WTC11 (cell line): Measurements from ENCODE around the gene VSTM2B. TPM values are rescaled to one million over a fixed set of nuclear protein-coding genes. Genes with fewer than 3 reads are reported as not detected.

Experiments used
- ATAC-seq: fragments of 200-7000 bp; cut with Tn5 transposase; 2 replicates; pipeline ENCODE4 v1.10.0; 2021; ENCODE audit warnings: mild to moderate bottlenecking, moderate library complexity
- CTCF ChIA-PET: fragments of 300-600 bp; sonication (Branson Sonifier 250); formaldehyde crosslinking; loops from one replicate; lab custom pipeline; 2021; ENCODE audit warnings: antibody characterized with exemption; lab: Charles Lee
- POLR2A ChIA-PET: fragments of 350-600 bp; sonication (Branson Sonifier 250); formaldehyde crosslinking; loops from one replicate; lab custom pipeline; 2021; ENCODE audit warnings: antibody characterized with exemption; lab: Charles Lee
- DNase-seq: peaks from one replicate; pipeline ENCODE4 v3.0.0; 2021; ENCODE audit warnings: low spot score
- H3K27ac Mint-ChIP-seq: 2 replicates; pipeline ENCODE4 v1.8.0; 2021; ENCODE audit warnings: mixed read lengths
- H3K27me3 Mint-ChIP-seq: 2 replicates; pipeline ENCODE4 v1.8.0; 2021; ENCODE audit warnings: low read depth, mild to moderate bottlenecking, moderate library complexity, mixed read lengths
- H3K36me3 Mint-ChIP-seq: 2 replicates; pipeline ENCODE4 v1.8.0; 2021; ENCODE audit warnings: mixed read lengths
- H3K4me1 Mint-ChIP-seq: 2 replicates; pipeline ENCODE4 v1.8.0; 2022; ENCODE audit warnings: mixed read lengths
- H3K4me3 Mint-ChIP-seq: 2 replicates; pipeline ENCODE4 v1.8.0; 2021; ENCODE audit warnings: mild to moderate bottlenecking, moderate library complexity, mixed read lengths
- H3K9me3 Mint-ChIP-seq: 2 replicates; pipeline ENCODE4 v1.8.0; 2021; ENCODE audit warnings: mixed read lengths
- ATF1 ChIP-seq: sonication (generic); formaldehyde crosslinking; IDR thresholded peaks from 2 replicates; pipeline ENCODE4 v1.8.1; 2023; ENCODE audit warnings: mild to moderate bottlenecking, moderate library complexity, missing genetic modification reagents
- ATF6 ChIP-seq: sonication (generic); formaldehyde crosslinking; IDR thresholded peaks from 2 replicates; pipeline ENCODE4 v1.8.1; 2023; ENCODE audit warnings: mild to moderate bottlenecking, missing genetic modification reagents
- EMX1 ChIP-seq: fragments of 250-450 bp; sonication (Bioruptor Pico); IDR thresholded peaks from 2 replicates; pipeline ENCODE4 v1.8.0; 2021; ENCODE audit warnings: mild to moderate bottlenecking
- GABPB1 ChIP-seq: sonication (generic); formaldehyde crosslinking; IDR thresholded peaks from 2 replicates; pipeline ENCODE4 v1.8.1; 2023; ENCODE audit warnings: mild to moderate bottlenecking, missing genetic modification reagents
- GRHL2 ChIP-seq: fragments of 250-450 bp; sonication (Bioruptor Pico); IDR thresholded peaks from 2 replicates; pipeline ENCODE4 v1.8.0; 2022; ENCODE audit warnings: mild to moderate bottlenecking, moderate library complexity; ENCODE audit not compliant: insufficient replicate concordance, severe bottlenecking
- IRF2 ChIP-seq: sonication (generic); formaldehyde crosslinking; IDR thresholded peaks from 2 replicates; pipeline ENCODE4 v1.8.0; 2022; ENCODE audit warnings: low read depth, missing genetic modification reagents, borderline replicate concordance
- MLX ChIP-seq: sonication (generic); formaldehyde crosslinking; IDR thresholded peaks from 2 replicates; pipeline ENCODE4 v1.8.1; 2023; ENCODE audit warnings: mild to moderate bottlenecking, missing genetic modification reagents, moderate library complexity
- SOX15 ChIP-seq: fragments of 250-450 bp; sonication (Bioruptor Pico); IDR thresholded peaks from 2 replicates; pipeline ENCODE4 v1.9.0; 2021; ENCODE audit warnings: mild to moderate bottlenecking
- TEAD4 ChIP-seq: sonication (generic); formaldehyde crosslinking; IDR thresholded peaks from 2 replicates; pipeline ENCODE4 v1.8.0; 2022; ENCODE audit warnings: mild to moderate bottlenecking, missing genetic modification reagents
- USF1 ChIP-seq: sonication (generic); formaldehyde crosslinking; IDR thresholded peaks from 2 replicates; pipeline ENCODE4 v1.8.0; 2022; ENCODE audit warnings: mild to moderate bottlenecking, missing genetic modification reagents
- ZBTB21 ChIP-seq: sonication (generic); formaldehyde crosslinking; IDR thresholded peaks from 2 replicates; pipeline ENCODE4 v1.8.1; 2023; ENCODE audit warnings: mild to moderate bottlenecking, missing genetic modification reagents, borderline replicate concordance
- ZBTB43 ChIP-seq: sonication (generic); formaldehyde crosslinking; IDR thresholded peaks from 2 replicates; pipeline ENCODE4 v1.8.1; 2023; ENCODE audit warnings: mild to moderate bottlenecking, missing genetic modification reagents
- ZNF138 ChIP-seq: sonication (generic); formaldehyde crosslinking; conservative IDR thresholded peaks from 2 replicates; pipeline ENCODE4 v1.8.1; 2022; ENCODE audit warnings: mild to moderate bottlenecking, moderate library complexity, missing genetic modification reagents
- ZNF219 ChIP-seq: sonication (generic); formaldehyde crosslinking; IDR thresholded peaks from 2 replicates; pipeline ENCODE4 v1.8.0; 2023; ENCODE audit warnings: missing genetic modification reagents, mild to moderate bottlenecking, borderline replicate concordance
- ZNF232 ChIP-seq: sonication (generic); formaldehyde crosslinking; IDR thresholded peaks from 2 replicates; pipeline ENCODE4 v1.8.0; 2022; ENCODE audit warnings: mild to moderate bottlenecking, missing genetic modification reagents
- ZNF423 ChIP-seq: fragments of 250-450 bp; sonication (Bioruptor Pico); IDR thresholded peaks from 2 replicates; pipeline ENCODE4 v2.1.2; 2022; ENCODE audit warnings: mild to moderate bottlenecking, moderate library complexity
- ZSCAN18 ChIP-seq: fragments of 250-450 bp; sonication (Bioruptor Pico); IDR thresholded peaks from 2 replicates; pipeline ENCODE4 v2.1.2; 2022; ENCODE audit warnings: mild to moderate bottlenecking, moderate library complexity
- total RNA-seq: library from RNA; stranded (reverse); gene quantifications from 3 replicates; pipeline ENCODE4 v1.2.3, GENCODE V29; 2021
- TF ChIP-seq, protein P1 (sequence below): sonication (generic); formaldehyde crosslinking; IDR thresholded peaks from 2 replicates; pipeline ENCODE4 v1.8.0; 2022; ENCODE audit warnings: mild to moderate bottlenecking, missing genetic modification reagents
- TF ChIP-seq, protein P2 (sequence below): fragments of 200-600 bp; IDR thresholded peaks from 2 replicates; pipeline ENCODE4 v1.8.0; 2022; ENCODE audit warnings: antibody characterized with exemption
- TF ChIP-seq, protein P3 (sequence below): fragments of 250-450 bp; sonication (Bioruptor Pico); IDR thresholded peaks from 2 replicates; pipeline ENCODE4 v1.8.0; 2021; ENCODE audit warnings: mild to moderate bottlenecking

VSTM2B gene
- total RNA-seq, 1 experiment from 2014 or later = 3.2 TPM

DNA sequence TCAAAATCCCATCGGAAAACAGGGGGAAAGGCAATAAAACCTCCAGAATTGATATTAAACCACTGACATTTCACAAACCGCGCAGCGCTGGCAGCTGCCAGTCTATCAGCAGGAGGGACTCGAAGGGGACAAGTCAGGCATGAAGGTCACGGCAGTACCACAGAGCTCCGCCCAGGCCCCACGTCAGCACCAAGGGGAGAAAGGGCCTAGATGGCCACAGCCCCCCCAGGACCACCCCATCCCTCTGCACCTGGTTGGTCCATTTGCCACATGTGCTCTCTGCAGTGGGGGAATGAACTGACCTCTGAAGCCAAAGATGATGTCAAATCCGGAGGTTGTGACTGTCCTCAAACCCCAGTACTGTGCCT lies 9.5 kb upstream of the VSTM2B start (continued):
- TF ChIP-seq MLX = no peak

- H3K9me3 Mint-ChIP-seq = no peaks in the 10 kb centered on the region
- H3K36me3 Mint-ChIP-seq = no peaks in the 10 kb centered on the region
- H3K4me1 Mint-ChIP-seq = no peaks in the 10 kb centered on the region; the same call in 1 of the 2 replicates
- no peak for TF ChIP-seq GRHL2 (CRISPR knock-in tag)
- no peak for ATAC-seq
- ChIA-PET POLR2A (no interaction called here), CTCF (interaction anchor here (0.6 to 1.5 kb wide), 6 partner anchors 9 to 254 kb away, joined by 3 to 7 read pairs (median 4); partner anchors contain the start of gene VSTM2B)
- peaks cover 22% of the 10 kb centered on the region for H3K27me3 Mint-ChIP-seq
- no peak overlapping the region for H3K4me3 Mint-ChIP-seq
- DNase-seq = no peak
- no peak overlapping the region for H3K27ac Mint-ChIP-seq
Measured at GRCh38 chr19:29516821-29517395, 8.9 kb upstream of the VSTM2B start.

DNA sequence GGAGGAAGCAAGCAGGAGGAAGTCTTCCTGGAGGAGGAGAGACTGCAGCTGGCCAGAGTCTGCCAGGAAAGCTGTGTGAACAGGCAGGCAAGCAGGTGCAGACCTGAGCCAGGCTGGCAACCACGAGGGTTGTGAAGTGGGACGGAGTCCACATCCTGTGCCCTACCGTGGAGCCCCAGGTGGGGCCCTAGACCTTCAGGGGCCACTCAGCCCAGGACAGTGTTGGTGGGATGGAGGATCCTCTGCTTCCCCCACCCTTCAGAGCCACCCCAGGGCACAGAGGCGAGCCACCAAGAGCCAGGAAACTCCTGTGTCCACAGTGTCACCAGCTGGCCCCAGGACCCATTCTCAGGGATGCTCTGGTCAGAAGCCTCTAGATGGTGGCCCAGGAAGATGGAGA lies 8.4 kb upstream of the VSTM2B start:
- Mint-ChIP-seq H3K27ac (no peak overlapping the region), H3K9me3 (no peaks in the 10 kb centered on the region), H3K4me1 (no peaks in the 10 kb centered on the region; the same call in 1 of the 2 replicates)
- DNase-seq = no peak
- CTCF ChIA-PET = interaction anchor here (0.6 to 1.5 kb wide), 5 partner anchors 9 to 254 kb away, joined by 3 to 7 read pairs (median 5); partner anchors contain the start of gene VSTM2B
- no peak for ATAC-seq
- TF ChIP-seq TEAD4 = no peak
- TF ChIP-seq, protein P1, sequence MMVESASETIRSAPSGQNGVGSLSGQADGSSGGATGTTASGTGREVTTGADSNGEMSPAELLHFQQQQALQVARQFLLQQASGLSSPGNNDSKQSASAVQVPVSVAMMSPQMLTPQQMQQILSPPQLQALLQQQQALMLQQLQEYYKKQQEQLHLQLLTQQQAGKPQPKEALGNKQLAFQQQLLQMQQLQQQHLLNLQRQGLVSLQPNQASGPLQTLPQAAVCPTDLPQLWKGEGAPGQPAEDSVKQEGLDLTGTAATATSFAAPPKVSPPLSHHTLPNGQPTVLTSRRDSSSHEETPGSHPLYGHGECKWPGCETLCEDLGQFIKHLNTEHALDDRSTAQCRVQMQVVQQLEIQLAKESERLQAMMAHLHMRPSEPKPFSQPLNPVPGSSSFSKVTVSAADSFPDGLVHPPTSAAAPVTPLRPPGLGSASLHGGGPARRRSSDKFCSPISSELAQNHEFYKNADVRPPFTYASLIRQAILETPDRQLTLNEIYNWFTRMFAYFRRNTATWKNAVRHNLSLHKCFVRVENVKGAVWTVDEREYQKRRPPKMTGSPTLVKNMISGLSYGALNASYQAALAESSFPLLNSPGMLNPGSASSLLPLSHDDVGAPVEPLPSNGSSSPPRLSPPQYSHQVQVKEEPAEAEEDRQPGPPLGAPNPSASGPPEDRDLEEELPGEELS = no peak
- TF ChIP-seq ZNF138 (CRISPR knock-in tag) = no peak
- no peak for TF ChIP-seq ATF1 (CRISPR knock-in tag)
- no peak for TF ChIP-seq ZSCAN18
- no peak for TF ChIP-seq SOX15
- no peak for TF ChIP-seq GABPB1
- no peak for TF ChIP-seq EMX1
- TF ChIP-seq ATF6 = no peak
- TF ChIP-seq ZNF219 (CRISPR knock-in tag) = no peak
- TF ChIP-seq ZNF423 (CRISPR knock-in tag) = no peak
- TF ChIP-seq, protein P2, sequence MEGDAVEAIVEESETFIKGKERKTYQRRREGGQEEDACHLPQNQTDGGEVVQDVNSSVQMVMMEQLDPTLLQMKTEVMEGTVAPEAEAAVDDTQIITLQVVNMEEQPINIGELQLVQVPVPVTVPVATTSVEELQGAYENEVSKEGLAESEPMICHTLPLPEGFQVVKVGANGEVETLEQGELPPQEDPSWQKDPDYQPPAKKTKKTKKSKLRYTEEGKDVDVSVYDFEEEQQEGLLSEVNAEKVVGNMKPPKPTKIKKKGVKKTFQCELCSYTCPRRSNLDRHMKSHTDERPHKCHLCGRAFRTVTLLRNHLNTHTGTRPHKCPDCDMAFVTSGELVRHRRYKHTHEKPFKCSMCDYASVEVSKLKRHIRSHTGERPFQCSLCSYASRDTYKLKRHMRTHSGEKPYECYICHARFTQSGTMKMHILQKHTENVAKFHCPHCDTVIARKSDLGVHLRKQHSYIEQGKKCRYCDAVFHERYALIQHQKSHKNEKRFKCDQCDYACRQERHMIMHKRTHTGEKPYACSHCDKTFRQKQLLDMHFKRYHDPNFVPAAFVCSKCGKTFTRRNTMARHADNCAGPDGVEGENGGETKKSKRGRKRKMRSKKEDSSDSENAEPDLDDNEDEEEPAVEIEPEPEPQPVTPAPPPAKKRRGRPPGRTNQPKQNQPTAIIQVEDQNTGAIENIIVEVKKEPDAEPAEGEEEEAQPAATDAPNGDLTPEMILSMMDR = no peak
- no peak for TF ChIP-seq USF1 (CRISPR knock-in tag)
- TF ChIP-seq IRF2 (CRISPR knock-in tag) = no peak
- TF ChIP-seq ZBTB21 (CRISPR knock-in tag) = no peak
- TF ChIP-seq, protein P3, sequence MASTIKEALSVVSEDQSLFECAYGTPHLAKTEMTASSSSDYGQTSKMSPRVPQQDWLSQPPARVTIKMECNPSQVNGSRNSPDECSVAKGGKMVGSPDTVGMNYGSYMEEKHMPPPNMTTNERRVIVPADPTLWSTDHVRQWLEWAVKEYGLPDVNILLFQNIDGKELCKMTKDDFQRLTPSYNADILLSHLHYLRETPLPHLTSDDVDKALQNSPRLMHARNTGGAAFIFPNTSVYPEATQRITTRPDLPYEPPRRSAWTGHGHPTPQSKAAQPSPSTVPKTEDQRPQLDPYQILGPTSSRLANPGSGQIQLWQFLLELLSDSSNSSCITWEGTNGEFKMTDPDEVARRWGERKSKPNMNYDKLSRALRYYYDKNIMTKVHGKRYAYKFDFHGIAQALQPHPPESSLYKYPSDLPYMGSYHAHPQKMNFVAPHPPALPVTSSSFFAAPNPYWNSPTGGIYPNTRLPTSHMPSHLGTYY (CRISPR knock-in tag) = no peak
- no peak for TF ChIP-seq ZBTB43 (CRISPR knock-in tag)
- TF ChIP-seq ZNF232 = no peak
- TF ChIP-seq, all 79 proteins: peak for 0
- Mint-ChIP-seq H3K36me3 (no peaks in the 10 kb centered on the region), H3K27me3 (peaks cover 26% of the 10 kb centered on the region), H3K4me3 (no peak overlapping the region)
- POLR2A ChIA-PET = no interaction called here
